Muscle of leg (tissue), 11 donors: ENCODE data around the gene SLC7A1. TPM values are rescaled to one million over a fixed set of nuclear protein-coding genes. Genes with fewer than 3 reads are reported as not detected.

Source experiments
- DNase-seq: peaks from one replicate; pipeline ENCODE4 v3.0.0; 2013
- H3K27ac ChIP-seq: one replicate; pipeline ENCODE4 v1.5.1; 2013; ENCODE audit warnings: mild to moderate bottlenecking, low read length, control low read depth
- H3K27me3 ChIP-seq: one replicate; pipeline ENCODE4 v1.6.1; 2013; ENCODE audit warnings: low read length; ENCODE audit not compliant: control insufficient read depth, insufficient read depth
- H3K36me3 ChIP-seq: one replicate; pipeline ENCODE4 v1.6.1; 2013; ENCODE audit warnings: low read length; ENCODE audit not compliant: control insufficient read depth, insufficient read depth
- H3K4me1 ChIP-seq: one replicate; pipeline ENCODE4 v1.6.1; 2013; ENCODE audit warnings: low read length; ENCODE audit not compliant: control insufficient read depth, insufficient read depth
- H3K4me3 ChIP-seq: one replicate; pipeline ENCODE4 v1.5.1; 2013; ENCODE audit warnings: low read length, control low read depth
- H3K9me3 ChIP-seq: replicated peaks from 2 replicates; pipeline ENCODE4 v1.6.1; 2013; ENCODE audit warnings: low read depth, low read length; ENCODE audit not compliant: control insufficient read depth
- WGBS: methylation state at CpG from one replicate; pipeline ENCODE4 v1.1.5; 2013; ENCODE audit warnings: missing lambda C conversion rate; ENCODE audit not compliant: insufficient coverage; 5-methylcytosine and 5-hydroxymethylcytosine counted together
- polyA plus RNA-seq, 8 donors: library from polyadenylated mRNA; unstranded; fragments of 120-200 nt; gene quantifications; one replicate each; pipeline versions ENCODE4 v1.2.1 to v1.2.3, GENCODE V29; 2013; ENCODE audit warnings: inconsistent platforms in 1 of 8, low replicate concordance in 1 of 8; ENCODE audit not compliant: insufficient read length in 8 of 8, insufficient read depth in 1 of 8
- total RNA-seq: library from RNA; stranded (reverse); fragments of 120-200 nt; gene quantifications from one replicate; pipeline ENCODE4 v1.2.4, GENCODE V29; 2013

SLC7A1 gene
- total and polyA plus RNA-seq, 9 donors: 3.6 to 12.5 (median 8.4) TPM

DNA sequence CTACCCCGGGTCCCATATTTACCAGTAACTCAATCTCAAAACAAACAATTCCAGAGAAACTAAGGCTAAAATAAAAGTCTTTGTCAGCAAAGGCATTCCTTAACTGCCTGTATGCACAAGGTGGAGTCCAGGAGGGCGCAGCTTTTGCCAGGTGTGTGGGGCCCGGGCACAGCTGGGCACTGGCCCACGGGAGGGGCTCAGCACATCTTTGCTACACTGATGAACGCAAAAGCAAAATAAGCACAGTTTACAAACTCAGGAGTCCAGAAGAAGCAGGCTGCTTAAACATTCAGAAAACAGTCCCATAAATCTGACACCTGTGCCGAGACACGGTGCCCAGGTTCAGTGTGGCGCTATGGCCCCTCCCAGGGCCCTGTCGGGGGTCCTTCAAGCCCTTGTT is 70.8 kb downstream of the SLC7A1 start:
- Histone ChIP-seq H3K4me1 (peaks cover 10% of the 10 kb centered on the region), H3K4me3 (no peak overlapping the region), H3K27ac (no peak overlapping the region), H3K9me3 (no peaks in the 10 kb centered on the region), H3K27me3 (no peaks in the 10 kb centered on the region), H3K36me3 (peaks cover 52% of the 10 kb centered on the region)
- WGBS: 90% methylated on average over 8 of the region's 9 CpGs
- no peak for DNase-seq

DNA sequence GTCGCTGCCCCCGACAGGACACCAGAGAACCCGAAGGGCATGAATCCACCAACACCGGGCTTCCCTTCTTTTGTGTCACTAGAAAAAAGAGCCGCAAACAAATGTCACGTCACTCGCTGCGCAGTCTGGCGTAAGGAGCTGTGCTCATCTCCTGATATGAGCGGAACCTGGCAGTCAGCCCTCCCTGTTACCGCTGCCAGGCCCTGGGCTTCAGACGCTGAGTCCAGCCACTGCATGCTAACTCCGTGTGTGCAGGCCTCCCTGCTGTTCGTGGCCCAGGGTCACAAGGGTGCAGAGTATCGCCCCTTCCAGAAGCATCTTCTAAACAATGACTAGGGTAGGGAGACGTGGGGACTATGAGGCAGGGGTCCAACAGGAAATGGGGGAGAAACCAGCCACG is 71.3 kb downstream of the SLC7A1 start:
- no peak overlapping the region for H3K4me3 ChIP-seq
- H3K27ac ChIP-seq: no peak overlapping the region
- no peaks in the 10 kb centered on the region for H3K27me3 ChIP-seq
- peaks cover 10% of the 10 kb centered on the region for H3K4me1 ChIP-seq
- H3K36me3 ChIP-seq: peaks cover 52% of the 10 kb centered on the region
- no peak for DNase-seq
- WGBS: 91% methylated on average over 15 of the region's 17 CpGs
- H3K9me3 ChIP-seq: no peaks in the 10 kb centered on the region

DNA sequence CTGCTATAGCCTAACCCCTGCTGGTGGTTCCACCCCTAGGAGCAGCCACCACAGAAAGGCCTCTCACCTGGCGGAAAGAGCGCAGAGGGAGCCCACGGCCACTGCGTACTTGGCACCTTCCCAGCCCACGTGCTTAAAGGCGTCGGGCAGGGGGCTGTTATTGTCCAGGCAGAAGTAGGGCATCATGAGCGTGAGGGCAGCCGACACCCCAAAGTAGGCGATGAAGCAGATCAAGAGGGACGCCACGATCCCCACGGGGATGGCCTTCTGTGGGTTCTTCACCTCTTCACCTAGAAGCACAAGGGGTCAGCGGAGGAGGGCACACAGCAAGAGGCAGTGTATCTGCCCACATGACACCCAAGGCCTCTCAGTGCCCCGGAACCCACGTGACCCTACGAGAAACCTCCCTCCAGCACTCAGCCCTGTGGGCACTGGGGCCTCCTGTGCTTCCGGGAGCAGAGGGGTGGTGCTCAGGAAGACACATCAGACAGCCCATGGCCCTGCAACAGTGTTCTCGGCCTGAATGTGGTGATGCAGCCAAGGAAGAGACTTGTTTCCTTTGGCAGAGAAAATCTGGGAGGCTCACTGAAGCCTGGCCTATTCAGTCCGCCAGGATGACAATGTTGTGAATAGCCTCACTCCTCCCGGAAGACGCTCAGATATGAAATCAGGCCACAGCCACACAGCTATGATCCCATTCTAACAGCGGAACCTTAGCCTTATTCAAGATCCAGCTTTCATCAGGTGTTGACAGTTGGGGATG is 72.1 kb downstream of the SLC7A1 start:
- no peak overlapping the region for H3K27ac ChIP-seq
- H3K4me1 ChIP-seq: peaks cover 10% of the 10 kb centered on the region
- H3K27me3 ChIP-seq: no peaks in the 10 kb centered on the region
- no peak overlapping the region for H3K4me3 ChIP-seq
- H3K36me3 ChIP-seq: peaks cover 55% of the 10 kb centered on the region
- 86% methylated on average over 16 of the region's 23 CpGs for WGBS
- peak; percentile 76 for DNase-seq
- H3K9me3 ChIP-seq: no peaks in the 10 kb centered on the region

DNA sequence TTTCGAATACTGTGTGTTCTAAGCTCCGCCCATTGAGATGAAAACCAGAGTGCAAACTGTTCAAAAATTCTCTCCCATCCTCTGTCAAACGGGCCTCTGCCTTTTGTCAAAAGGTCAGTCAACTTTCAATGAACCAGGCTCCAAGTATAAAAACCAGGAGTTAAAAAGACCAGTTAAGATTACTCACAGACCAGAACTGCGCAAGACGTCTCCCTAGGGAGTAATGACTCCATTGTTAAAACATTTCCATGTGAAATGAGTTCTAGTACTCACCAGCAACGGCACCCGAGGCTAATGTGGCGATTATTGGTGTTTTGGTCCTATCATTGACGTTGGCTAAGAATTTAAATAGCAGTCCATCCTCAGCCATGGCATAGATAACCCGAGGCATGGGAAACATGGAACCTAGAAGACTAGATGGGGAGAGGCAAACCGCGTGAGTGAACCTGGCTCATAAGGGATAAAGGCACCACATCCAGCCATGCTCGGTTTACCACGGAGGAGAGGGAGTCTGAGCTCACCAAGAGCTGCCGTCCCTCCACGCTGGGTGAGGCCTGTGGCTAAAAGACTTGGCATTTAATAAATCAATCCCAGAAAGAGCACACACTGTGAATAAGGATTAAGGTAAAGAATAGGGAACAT is 73.3 kb downstream of the SLC7A1 start:
- Histone ChIP-seq H3K4me1 (peaks cover 10% of the 10 kb centered on the region), H3K27ac (no peak overlapping the region), H3K4me3 (no peak overlapping the region), H3K36me3 (peaks cover 56% of the 10 kb centered on the region), H3K9me3 (no peaks in the 10 kb centered on the region), H3K27me3 (no peaks in the 10 kb centered on the region)
- 77% methylated on average over 10 of the region's 16 CpGs for WGBS
- DNase-seq: peak; percentile 67

DNA sequence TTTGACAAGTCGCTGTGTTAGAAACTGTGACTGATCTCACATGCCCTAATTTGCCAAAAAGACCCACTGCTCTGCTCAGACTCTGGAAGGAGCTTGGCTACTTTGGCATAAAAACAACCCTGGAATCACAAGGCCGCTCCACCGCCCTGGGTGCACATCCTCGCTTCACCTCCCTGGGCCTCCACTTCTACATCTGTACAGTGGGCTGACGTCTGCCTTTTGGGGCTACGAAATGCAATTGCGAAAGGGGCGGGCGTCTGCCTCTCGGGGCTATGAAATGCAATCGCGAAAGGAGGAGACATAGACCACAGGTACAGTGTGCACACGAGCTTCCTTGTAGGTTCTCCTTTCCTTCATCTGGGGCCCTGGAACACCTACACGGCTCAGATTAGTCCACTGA is 74.2 kb downstream of the SLC7A1 start:
- H3K4me3 ChIP-seq: no peak overlapping the region
- no peaks in the 10 kb centered on the region for H3K27me3 ChIP-seq
- 88% methylated on average over 13 of the region's 14 CpGs for WGBS
- H3K36me3 ChIP-seq: peaks cover 57% of the 10 kb centered on the region
- H3K4me1 ChIP-seq: peaks cover 10% of the 10 kb centered on the region
- H3K9me3 ChIP-seq: no peaks in the 10 kb centered on the region
- no peak for DNase-seq
- H3K27ac ChIP-seq: no peak overlapping the region

DNA sequence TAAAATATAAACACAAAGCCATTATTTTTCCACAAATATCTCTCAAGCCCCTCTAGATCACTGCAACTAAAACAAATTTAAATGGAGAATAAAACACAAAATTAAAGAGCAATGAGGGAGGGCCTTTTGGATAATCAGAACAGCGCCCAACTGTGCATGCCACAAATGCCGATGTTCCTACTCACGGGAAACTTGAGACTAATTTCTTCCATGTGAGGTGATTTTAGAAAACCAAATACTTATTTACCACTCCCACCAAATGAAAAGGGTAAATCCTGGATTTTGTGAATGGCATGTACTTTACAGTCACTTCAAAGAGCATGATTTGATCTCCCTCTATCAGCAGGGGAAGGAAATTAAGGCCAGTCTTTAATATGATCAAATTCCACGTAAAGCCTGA is 74.8 kb downstream of the SLC7A1 start:
- H3K4me3 ChIP-seq: no peak overlapping the region
- peak; percentile 77 for DNase-seq
- no peaks in the 10 kb centered on the region for H3K9me3 ChIP-seq
- no CpG with 5 or more reads among the region's 4 CpGs for WGBS
- no peak overlapping the region for H3K27ac ChIP-seq
- H3K36me3 ChIP-seq: peaks cover 62% of the 10 kb centered on the region
- H3K27me3 ChIP-seq: no peaks in the 10 kb centered on the region
- H3K4me1 ChIP-seq: peaks cover 10% of the 10 kb centered on the region

DNA sequence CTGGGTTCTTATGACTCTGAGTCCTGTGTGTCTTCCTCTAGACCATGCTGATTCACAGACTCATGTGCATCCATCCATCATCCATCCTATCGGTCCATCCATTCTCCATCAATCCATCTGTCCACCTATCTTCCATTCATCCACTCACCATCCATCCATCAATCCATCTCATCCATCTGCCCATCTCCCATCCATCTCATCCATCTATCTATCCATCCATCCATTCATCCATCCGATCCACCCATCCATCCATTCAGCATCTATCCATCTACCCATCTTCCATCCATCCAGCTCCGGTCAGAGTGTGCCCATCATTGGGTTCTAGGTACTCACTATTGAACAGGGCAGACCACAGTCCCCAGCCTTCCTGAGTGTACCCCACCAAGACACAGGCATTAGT is 75.6 kb downstream of the SLC7A1 start:
- WGBS: 100% methylated on average over 2 of the region's 3 CpGs

DNA sequence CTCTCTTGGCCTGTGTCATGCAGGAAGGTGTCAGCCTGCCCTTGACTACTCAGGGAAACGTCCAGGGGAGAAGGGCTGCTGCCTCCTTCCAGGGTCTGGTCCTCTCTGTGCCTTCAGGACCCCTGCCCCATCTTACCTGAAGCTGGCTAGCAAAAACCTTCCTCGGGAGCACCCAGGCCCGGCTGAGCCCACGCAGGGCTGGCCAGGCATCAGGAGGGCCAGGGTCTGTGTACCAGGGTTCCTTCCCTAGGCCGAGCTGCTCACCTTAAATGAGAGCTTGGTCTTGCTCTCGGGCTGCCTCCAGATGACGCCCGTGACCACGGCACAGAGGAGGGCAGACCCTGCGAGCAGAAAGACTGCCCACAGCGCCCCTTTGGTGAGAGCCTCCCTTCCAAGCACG is 78.6 kb downstream of the SLC7A1 start:
- H3K27ac ChIP-seq: no peak overlapping the region
- no peak for DNase-seq
- H3K4me3 ChIP-seq: no peak overlapping the region
- WGBS: 98% methylated on average over 9 of the region's 12 CpGs
- H3K27me3 ChIP-seq: no peaks in the 10 kb centered on the region
- H3K36me3 ChIP-seq: peaks cover 56% of the 10 kb centered on the region
- H3K9me3 ChIP-seq: no peaks in the 10 kb centered on the region
- peaks cover 33% of the 10 kb centered on the region for H3K4me1 ChIP-seq

More for the DNA sequence above, 75.6 kb downstream of the SLC7A1 start:
- no peak overlapping the region for H3K4me3 ChIP-seq
- H3K9me3 ChIP-seq: no peaks in the 10 kb centered on the region
- peaks cover 69% of the 10 kb centered on the region for H3K36me3 ChIP-seq
- no peaks in the 10 kb centered on the region for H3K27me3 ChIP-seq
- no peak overlapping the region for H3K27ac ChIP-seq
- H3K4me1 ChIP-seq: peaks cover 15% of the 10 kb centered on the region
- no peak for DNase-seq

DNA sequence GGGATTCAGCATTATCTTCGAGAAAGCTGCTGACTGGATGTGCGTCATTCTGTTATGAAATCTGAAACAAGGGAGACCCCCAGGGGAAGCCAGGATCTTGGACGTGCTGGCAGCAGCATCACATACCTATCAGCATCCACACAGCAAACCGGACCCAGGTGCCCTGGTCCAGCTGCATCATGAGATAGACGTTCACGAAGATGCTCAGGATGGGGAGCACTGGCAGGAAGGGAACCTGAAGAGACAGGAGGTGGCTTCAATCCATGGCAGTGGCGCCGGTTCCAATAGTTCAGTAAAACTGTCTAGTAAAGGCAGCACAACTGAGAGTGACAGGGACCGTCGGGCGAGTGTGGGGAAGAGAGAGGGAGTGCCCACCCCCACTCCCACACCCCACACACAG is 79.5 kb downstream of the SLC7A1 start:
- Histone ChIP-seq H3K4me3 (no peak overlapping the region), H3K27me3 (no peaks in the 10 kb centered on the region), H3K4me1 (peaks cover 36% of the 10 kb centered on the region), H3K9me3 (no peaks in the 10 kb centered on the region), H3K27ac (no peak overlapping the region), H3K36me3 (peaks cover 50% of the 10 kb centered on the region)
- 83% methylated on average over 5 of the region's 11 CpGs for whole genome bisulfite sequencing
- no peak for DNase-seq

DNA sequence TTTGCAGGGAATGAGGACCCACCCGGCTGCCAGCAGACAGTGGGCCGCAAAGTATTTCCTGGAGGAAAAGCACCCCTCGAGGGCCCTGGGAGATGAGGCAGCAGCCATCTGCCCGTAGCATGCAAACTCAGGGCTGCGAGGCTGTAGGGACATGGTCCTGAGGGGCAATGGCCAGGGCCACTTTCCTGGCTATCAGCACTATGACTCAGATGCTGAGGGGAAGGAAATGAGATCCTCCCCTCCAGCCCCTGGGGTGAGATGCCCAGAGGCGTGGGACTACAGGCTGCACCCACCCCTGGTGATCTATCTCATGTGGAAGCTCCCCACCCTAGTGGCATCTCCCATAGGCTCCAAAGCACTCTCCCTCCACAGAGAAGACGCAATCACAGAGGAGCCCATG is 80.1 kb downstream of the SLC7A1 start:
- DNase-seq: no peak
- no peak overlapping the region for H3K4me3 ChIP-seq
- no peaks in the 10 kb centered on the region for H3K27me3 ChIP-seq
- no peak overlapping the region for H3K27ac ChIP-seq
- H3K9me3 ChIP-seq: no peaks in the 10 kb centered on the region
- peaks cover 50% of the 10 kb centered on the region for H3K36me3 ChIP-seq
- 85% methylated on average over 6 of the region's 7 CpGs for WGBS
- H3K4me1 ChIP-seq: peaks cover 42% of the 10 kb centered on the region
